SW 1271 (cell line): Measurements from ENCODE around the gene TK2.
"Not testable (repeated sequence)": the region's sequence is repeated elsewhere in the genome, so short reads cannot be mapped to it uniquely, and the experiment has no call there.

ENCODE experiments used
- DNase-seq, 2 experiments: peaks; one replicate each; lab custom pipeline; 2025; lab: John Stamatoyannopoulos, UW

TK2 gene

DNA sequence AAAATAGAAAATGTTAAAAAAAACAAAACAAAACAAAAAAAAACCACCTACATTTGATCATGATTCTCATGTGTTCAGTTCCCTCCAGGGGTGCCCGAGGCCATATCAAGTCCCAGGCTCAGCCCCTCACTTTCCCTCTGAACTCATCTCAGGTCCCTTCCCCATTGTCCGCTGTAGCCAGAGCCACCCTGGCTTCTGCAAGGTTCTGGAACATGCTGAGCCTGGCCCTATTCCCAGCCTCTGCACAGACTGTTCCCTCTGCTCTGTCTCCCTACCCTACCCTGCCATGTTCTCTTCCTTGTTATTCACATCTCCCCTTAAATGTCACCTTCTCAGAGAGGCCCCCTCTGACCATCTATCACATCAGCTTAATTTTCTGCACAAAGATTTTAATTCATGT is 46.9 kb downstream of the TK2 start:
- DNase-seq, result no peak

DNA sequence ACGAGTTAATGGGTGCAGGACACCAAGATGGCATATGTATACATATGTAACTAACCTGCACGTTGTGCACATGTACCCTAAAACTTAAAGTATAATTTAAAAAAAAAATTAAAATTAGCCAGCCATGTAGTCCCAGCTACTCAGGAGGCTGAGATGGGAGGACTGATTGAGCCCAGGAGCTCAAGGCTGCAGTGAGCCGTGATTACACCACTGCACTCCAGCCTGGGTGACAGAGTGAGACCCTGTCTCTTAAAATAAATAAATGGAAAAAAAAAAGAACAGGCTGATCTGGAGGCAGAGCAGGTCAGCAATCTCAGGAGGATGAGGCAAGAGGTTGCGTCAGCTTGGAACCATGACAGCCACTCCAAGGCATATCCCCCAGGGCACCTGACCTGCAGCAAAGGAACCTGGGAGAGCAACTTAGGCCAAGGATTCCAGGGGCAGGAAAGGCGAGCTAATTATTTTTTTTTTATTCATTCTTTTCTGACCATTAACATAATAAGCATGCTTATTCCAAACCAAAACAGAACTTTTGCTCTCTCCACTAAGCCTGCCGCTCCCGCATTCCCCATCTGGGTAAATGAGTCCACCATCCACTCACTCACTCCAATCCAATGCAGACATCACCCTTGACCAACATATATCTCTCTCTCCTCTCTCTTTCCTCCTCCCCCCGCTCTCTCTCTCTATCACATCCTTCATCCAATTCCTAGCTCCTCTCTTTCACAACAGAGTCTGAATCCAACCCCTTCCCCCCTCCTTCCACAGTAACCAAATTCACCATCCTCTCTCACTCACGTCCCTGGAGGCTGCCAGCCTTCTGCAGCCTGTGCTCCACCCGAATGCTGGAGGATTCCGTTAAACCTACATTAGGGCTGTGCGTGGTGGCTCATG is 47.7 kb downstream of the TK2 start:
- no peak for DNase-seq

DNA sequence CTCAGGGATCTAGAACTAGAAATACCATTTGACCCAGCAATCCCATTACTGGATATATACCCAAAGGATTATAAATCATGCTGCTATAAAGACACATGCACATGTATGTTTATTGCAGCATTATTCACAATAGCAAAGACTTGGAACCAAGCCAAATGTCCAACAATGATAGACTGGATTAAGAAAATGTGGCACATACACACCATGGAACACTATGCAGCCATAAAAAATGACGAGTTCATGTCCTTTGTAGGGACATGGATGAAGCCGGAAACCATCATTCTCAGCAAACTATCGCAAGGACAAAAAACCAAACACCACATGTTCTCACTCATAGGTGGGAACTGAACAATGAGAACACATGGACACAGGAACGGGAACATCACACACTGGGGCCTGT is 48.4 kb downstream of the TK2 start:
- not testable (repeated sequence) for DNase-seq

DNA sequence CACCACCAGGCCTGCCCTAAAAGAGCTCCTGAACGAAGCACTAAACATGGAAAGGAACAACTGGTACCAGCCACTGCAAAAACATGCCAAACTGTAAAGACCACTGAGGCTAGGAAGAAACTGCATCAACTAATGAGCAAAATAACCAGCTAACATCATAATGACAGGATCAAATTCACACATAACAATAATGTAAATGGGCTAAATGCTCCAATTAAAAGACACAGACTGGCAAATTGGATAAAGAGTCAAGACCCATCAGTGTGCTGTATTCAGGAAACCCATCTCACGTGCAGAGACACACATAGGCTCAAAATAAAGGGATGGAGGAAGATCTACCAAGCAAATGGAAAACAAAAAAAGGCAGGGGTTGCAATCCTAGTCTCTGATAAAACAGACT is 52.0 kb downstream of the TK2 start:
- not testable (repeated sequence) for DNase-seq

DNA sequence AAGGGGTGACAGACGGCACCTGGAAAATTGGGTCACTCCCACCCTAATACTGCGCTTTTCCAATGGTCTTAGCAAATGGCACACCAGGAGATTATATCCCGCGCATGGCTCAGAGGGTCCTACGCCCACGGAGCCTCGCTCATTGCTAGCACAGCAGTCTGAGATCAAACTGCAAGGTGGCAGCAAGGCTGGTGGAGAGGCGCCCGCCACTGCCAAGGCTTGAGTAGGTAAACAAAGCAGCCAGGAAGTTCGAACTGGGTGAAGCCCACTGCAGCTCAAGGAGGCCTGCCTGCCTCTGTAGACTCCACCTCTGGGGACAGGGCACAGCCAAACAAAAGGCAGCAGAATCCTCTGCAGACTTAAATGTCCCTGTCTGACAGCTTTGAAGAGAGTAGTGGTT is 53.7 kb downstream of the TK2 start:
- not testable (repeated sequence) for DNase-seq

DNA sequence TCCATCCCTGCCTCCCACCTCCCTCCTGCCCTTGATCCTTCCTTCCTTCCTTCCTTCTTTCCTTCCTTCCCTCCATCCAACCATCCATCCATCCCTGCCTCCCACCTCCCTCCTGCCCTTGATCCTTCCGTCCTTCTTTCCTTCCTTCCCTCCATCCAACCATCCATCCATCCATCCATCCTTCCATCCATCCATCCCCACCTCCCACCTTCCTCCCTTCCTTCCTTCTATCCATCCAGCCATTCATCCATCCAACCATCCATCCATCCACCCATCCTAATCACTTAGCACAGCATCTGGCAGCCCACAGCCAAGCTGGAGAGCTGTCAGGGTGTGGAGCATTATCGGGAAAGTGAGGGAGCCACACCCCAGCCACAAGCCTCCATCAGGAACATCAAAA is 54.5 kb downstream of the TK2 start:
- no peak for DNase-seq

DNA sequence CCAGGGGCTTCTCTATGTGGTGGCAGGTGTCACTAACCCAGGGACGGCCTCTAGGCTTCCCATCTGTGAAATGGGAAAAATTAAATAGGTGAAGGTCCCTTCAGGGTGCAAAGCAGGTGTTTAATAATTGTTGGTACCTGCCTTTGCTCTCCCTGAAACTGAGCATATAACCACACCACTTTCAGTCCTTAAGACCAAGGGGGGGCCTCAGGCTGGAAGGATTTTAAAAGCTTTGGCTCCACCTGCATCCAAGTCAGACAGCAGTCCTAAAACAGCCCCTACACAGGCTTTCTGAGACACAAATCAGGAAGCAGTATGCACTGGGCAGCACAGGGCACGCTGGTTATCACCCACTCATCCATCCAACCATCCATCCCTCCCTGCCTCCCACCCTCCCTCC is 55.0 kb downstream of the TK2 start:
- no peak for DNase-seq

DNA sequence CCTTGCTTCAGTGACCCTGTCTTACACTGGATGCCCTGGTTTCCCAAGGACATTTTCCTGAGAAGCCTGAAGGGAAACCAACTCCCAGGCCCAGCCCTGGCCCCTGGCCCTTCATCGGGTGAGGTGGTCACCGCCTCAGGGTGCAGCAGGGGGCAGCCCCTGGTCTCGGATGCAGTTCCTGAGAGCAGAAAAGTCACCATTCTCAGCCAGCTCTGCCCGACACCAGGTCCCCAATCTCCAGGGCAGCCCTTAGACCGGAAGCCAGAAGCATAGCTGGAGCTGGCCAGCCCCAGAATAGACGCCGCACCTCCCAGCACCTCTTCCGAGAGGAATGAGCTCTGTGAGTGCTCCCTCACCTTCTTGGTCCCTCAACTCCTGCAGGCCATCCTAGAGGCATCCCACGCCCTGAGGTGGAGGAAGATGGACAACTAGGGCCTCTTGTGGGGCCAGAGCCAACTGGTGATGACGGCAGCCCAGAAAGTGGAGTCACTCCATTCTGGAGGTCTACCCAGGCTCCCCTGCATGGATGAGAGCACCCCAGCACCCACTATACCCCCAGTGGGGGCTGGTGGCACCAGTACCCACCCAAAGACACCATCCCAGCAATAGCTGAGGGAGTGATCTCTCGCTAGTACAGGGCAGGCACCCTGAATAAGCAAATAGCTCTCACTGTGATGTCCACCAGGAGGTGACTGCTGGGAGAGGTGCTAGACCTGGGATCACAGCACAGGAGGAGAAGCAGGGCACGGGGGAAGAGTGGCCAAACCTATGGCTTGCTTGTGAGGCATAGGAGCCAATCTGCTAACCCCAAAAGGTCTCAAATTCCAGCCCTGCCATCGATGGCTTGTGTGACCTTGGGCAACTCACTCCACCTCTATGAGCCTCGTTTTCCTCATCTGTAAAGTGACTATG is 56.2 kb downstream of the TK2 start:
- DNase-seq, result no peak

DNA sequence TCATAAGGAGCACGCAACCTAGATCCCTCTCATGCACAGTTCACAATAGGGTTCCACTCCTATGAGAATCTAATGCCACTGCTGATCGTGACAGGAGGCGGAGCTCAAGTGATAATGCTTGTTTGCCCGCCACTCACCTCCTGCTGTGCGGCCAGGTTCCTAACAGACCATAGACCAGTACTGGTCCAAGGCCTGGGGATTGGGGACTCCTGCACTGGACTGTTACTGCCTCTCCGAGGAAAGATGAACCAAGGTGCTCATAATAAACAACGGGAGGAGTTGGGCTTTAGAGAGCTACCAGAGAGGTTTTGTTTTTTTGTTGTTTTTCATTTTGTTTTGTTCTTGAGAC is 58.2 kb downstream of the TK2 start:
- DNase-seq, result no peak

DNA sequence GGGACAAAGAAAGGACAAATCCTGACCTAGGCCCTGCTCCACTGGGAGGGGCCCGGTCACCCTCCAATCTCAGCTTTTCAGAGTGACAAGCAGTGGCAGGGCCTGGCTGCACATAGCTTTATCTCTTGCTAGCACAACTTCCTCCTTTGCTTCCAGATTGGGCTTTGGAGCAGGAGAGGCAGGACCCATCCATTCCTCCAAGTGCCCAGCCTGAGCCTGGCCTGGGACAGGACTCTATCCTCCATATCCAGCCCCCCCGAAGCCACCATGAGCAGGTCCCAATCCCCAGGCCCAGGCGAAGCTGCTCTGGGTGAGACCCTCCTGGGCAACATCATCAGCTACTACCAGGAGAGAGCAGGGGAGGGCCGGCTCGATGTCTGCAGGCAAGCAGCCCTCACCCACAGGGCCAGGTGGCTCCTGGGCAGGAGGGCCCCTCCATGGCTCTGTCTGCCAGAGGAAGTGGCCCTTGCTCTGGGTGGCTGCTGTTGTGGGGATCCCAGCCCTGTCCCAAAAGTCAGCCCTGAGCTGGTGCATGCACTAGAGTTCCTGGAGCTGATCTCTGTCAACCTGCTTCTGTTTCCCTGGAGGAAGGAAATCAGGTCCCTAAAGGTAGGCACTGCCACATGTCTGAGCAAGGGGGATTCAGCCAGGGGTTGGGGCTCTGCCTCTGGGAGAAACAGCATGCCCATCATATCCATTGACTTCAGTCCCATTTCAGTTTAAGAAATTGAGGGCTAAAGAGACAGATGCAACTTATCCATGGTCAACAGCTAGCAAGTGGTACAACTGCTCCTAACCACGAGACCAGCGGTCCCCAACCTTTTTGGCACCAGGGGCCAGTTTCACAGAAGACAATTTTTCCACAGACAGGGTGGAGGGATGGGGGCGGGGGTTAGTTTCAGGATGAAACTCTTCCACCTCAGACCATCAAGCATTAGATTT is 58.9 kb downstream of the TK2 start:
- DNase-seq, result no peak

DNA sequence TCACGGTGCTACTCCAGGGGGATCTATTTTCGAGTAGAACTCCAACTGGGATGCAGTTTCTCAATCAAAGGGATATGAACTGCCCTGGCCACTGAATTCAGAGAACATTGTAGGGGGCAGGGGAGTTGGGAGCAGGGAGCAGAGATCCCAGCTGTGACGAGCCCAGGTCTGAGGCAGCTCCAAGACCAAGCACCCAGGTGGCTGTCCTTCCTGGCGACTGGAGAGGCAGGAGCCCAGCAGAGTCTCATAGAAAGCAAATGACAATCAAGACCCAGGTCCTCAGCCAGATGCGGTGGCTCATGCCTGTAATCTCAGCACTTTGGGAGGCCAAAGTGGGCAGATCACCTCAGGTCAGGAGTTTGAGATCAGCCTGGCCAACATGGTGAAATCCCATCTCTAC is 60.1 kb downstream of the TK2 start:
- no peak for DNase-seq

DNA sequence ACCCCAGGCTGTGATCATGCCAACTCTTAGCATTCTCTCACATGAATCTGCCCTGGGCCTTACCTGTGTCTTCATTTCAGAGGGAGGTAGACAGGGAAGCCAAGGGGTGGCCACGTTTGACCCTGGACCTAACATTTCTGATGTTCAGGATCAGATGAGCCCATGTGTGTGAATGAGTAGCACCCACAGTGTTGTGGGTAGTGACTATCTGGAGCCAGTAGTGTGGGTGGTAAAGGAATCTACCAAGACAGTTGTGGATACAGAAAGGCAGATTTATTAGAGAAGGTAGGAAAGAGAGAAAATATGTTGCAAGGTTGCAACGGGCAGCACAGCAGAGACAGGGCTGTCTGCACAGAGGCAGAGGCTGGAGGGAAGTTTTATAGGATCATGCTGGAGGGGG is 60.5 kb downstream of the TK2 start:
- no peak for DNase-seq

DNA sequence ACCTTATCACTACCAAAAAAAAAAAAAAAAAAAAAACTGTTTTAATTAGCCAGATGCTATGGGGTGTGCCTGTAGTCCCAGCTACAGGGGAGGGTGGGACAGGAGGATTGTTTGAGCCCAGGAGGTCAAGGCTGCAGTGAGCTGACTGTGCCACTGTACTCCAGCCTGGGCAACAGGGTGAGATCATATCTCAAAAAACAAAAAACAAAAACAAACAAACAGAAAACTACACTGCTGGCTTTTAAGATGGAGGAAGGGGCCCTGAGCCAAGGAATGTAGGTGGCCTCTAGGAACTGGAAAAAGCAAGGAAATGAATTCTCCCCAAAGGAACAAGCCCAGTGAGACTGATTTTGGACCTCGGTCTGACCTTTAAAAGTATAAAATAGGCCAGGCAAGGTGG is 61.4 kb downstream of the TK2 start:
- DNase-seq, result no peak

DNA sequence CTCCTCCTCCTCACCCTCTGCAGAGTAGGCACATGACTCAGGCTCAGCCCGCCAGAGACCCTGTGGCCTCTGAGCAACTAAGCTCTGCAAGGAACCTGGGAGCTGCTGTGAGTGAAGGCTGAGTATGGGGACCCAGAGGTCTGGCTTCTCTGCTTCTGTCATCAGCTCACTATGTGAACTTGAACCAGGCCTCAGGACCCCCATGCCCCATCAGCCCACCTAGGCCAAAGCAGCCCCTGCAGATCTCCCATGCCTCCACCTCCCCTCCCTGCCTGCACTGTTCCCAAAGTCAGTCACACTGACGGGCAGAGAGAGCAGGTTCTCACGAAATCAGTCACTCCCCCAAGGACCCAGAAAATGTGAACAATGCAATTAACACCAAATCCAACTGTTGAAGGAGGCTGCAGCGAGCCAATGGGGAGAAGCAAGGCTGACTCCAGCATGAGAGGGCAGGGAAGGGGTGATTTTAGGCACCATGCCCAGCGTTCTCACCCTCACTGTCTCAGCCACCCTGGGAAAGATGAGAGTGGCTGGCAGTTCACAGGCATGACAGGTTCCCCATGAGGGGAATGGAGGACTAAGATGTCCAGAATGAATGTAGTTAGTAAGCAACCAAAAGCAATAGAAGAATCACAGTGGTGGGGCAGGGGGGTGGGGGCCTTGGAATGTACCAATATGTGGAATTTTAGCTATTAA is 62.2 kb downstream of the TK2 start:
- no peak for DNase-seq

DNA sequence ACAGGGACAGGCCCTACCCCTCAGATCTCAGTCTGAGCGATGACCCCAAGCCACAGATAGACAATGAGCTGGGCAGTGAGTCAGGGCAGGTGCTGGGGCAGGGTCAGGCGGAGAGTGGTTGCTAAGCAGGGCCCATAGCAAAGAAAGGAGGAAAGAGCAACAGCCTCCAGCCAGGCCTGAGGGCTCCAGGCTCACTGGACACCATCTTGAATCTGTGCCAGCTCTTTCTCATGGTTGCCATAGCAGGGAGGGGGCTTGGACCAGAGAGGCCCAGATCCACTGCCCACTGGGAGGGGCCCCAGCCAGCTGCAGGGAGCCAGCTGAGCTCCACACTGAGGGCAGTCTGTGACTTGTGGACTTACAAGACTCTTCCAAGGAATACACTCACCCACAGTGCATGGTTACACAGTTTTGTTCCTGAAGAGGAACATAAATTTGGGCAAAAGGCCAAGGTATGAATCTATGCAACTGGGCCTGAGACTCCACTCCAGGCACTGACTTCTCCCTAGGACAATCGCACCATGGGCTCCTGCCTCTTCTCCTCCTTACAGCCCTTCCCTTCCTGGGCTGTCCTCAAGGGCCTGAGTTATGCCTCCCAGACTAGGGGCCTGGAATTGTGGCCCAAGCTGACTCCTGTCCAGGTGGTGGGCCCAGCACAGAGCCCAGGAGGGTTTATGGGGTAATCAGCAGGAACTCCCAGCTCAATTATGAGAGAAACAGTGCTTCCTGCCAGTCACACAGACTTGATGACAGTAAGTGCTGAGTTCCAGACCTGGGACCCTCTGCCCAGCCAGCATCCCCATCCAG is 62.9 kb downstream of the TK2 start:
- DNase-seq, result no peak

DNA sequence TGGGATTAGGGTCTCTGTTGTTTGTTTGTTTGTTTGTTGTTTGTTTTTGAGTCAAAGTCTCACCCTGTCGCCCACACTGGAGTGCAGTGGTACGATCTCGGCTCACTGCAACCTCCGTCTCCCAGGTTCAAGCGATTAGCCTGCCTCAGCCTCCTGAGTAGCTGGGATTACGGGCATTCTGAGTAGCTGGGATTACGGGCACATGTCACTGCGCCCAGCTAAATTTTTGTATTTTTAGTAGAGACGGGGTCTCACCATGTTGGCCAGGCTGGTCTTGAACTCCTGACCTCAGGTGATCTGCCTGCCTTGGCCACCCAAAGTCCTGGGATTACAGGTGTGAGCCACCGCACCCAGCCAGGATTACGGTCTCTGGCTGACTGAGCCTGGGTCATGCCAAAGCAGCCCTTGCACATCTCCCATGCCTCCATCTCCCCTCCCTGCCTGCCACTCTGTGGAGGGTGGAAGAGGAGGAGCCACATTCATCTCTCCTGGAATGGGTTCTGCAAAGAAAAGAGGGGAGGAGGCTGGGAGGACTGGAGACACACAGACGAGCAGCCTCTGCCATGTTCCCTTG is 63.6 kb downstream of the TK2 start:
- DNase-seq, result no peak

DNA sequence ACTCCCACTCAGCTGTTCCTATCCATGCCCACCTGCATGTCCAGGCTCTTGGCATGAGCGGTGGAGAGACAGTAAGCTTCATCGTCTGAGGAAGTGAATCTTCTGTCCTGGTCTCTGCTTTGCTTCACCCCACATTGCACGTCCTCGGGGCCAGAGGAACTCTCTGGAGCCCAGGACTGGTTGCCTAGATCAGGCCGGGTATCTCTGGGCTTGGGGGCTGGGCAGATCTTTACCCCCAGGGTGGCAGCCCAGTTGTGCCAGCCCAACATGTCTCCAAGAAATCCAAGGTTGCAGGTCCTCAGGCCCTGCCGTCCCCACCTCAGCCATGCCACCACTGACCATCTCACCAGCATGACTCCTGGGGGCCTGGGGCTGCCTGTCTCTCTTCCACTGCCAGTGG is 64.5 kb downstream of the TK2 start:
- DNase-seq, result no peak

DNA sequence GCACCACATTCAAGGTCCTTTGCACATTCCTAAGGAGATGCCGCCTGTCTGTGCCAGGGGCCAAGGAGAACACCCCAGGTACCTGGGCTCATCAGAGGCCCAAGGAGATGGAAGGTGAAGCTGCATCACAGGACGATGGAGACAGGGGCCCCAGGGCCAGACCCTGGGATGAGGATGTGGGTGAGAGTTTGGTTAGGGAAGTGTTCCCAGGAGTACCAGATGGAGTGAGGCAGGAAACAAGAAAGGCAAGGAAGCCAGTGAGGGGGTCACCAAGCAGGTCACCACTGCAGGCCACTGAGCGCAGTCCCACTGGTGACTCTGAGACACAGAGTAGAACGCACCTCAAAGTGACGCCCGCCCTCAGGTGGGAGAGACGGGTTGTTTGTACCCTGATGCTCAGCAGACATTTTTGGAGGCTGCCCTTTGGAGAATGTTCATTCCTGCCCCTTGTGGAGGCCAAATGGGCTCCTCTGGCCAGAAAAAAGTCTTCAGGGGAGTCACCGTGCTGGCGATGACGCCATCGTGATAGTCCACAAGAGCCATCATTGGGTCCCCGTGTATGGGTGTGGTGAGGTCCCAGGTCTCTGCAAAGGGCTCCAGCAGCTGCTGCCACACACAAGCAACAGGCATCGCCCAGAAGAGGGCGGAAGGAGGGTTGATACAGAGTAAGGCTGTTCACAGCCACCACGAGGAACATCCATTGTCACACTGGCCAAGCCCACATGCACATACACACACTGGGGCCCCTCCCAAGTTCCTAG is 65.3 kb downstream of the TK2 start:
- no peak for DNase-seq

DNA sequence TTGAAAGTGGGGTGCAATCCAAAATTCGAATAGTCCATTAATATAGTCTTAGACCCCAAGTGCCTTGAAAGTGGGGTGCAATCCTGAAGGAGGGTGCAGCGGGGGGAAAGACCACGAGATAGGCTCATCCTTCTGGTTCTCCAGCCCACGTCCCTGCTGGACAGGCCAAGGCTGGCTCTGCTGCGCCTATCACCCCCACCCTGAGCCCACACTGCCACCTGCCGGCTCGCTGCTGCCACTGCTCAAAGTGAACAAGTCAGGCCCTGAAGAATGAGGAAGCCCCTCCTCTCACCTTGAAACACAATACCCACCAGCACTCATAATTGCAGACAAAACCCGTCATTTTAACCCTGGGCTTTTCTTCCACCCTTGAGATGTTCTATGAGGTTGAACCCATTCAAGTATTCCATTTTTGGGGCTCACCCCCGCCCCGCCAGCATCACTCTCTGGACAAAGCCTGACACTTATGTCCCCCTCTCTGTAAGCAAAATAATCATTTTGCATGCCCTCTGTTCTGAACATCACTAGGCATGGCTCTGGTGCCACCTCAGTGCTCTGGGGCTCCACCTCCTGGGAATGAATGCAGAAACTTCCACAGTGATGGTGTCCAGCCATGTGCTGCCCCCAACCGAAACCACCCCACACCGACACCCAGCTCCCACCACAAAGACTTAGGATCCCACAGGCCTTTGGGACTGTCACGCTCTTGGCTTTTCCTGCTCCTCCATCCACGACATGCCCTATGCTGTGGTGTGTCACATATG is 66.1 kb downstream of the TK2 start:
- peak; percentile 41 to 59 for DNase-seq
